PFSK-1 (cell line): ENCODE data around the gene CACHD1.

Experiments
- FOXP2 ChIP-seq: optimal IDR thresholded peaks from 2 replicates; pipeline ENCODE3; 2011; ENCODE audit warnings: borderline replicate concordance, control low read depth, inconsistent platforms; ENCODE audit not compliant: insufficient read depth; ENCODE audit errors: extremely low read length, extremely low read depth
- POLR2AphosphoS5 ChIP-seq: IDR thresholded peaks from 2 replicates; pipeline ENCODE4 v1.6.1; 2012; ENCODE audit warnings: low read depth, mild to moderate bottlenecking, control low read depth, low read length, moderate library complexity
- SIN3A ChIP-seq: IDR thresholded peaks from 2 replicates; pipeline ENCODE4 v1.6.1; 2012; ENCODE audit warnings: mild to moderate bottlenecking, low read length, moderate library complexity, borderline replicate concordance; ENCODE audit not compliant: insufficient read depth
- TAF1 ChIP-seq: IDR thresholded peaks from 2 replicates; pipeline ENCODE4 v1.6.1; 2012; ENCODE audit warnings: low read length, control low read depth, borderline replicate concordance; ENCODE audit not compliant: insufficient read depth
- TF ChIP-seq, protein P1 (sequence below), 2 experiments: IDR thresholded peaks; 2 replicates each; pipeline versions ENCODE4 v1.6.1 to v1.8.0; 2011 to 2012; ENCODE audit warnings: low read depth in 2 of 2, low read length in 2 of 2, control low read depth in 1 of 2, inconsistent platforms in 1 of 2, mild to moderate bottlenecking in 1 of 2, moderate library complexity in 1 of 2; ENCODE audit not compliant: insufficient read depth in 1 of 2

CACHD1 gene

DNA sequence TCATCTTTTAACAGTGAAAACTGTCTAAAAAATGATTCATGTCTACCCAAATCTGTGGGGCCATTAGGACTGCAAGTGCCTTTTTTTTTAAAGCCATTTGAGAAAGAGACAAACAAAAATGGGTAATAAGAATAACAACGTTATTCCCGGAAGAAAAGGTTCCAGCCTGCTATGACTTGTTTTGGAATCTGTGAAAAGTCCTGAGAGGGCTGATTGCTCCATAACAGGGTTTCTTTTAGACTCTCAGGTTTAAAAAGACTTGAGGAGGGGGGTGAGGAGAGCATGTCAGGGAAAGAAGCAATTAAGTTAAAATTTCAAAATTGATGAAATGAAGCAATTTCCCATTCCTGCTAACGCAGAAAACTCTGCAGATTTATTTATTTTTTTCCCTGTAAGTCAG lies 56.4 kb downstream of the CACHD1 start:
- no peak for TF ChIP-seq SIN3A
- TF ChIP-seq TAF1 = no peak
- TF ChIP-seq POLR2AphosphoS5 = no peak
- TF ChIP-seq FOXP2 = no peak

DNA sequence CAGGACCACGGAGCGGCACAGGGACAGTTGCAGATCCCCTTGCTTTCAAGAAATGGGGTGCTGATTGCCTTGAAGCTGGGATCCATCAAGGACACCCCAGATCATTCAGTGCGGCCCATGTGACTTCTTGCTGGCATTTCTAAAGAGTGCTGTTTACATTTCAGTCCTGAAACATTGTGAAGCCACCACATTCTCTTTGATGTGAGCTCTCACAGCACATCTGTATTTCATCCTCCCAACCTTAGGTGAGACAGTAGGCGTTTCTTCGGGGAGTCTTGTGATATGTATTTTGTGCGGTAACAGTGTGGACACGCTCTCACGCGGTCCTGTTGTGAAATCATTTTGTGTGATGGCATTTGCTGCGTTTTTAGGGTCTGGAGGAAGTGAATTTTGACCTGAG lies 57.2 kb downstream of the CACHD1 start:
- TF ChIP-seq TAF1 = no peak
- no peak for TF ChIP-seq POLR2AphosphoS5
- TF ChIP-seq SIN3A = no peak
- TF ChIP-seq FOXP2 = no peak
- TF ChIP-seq, protein P1, sequence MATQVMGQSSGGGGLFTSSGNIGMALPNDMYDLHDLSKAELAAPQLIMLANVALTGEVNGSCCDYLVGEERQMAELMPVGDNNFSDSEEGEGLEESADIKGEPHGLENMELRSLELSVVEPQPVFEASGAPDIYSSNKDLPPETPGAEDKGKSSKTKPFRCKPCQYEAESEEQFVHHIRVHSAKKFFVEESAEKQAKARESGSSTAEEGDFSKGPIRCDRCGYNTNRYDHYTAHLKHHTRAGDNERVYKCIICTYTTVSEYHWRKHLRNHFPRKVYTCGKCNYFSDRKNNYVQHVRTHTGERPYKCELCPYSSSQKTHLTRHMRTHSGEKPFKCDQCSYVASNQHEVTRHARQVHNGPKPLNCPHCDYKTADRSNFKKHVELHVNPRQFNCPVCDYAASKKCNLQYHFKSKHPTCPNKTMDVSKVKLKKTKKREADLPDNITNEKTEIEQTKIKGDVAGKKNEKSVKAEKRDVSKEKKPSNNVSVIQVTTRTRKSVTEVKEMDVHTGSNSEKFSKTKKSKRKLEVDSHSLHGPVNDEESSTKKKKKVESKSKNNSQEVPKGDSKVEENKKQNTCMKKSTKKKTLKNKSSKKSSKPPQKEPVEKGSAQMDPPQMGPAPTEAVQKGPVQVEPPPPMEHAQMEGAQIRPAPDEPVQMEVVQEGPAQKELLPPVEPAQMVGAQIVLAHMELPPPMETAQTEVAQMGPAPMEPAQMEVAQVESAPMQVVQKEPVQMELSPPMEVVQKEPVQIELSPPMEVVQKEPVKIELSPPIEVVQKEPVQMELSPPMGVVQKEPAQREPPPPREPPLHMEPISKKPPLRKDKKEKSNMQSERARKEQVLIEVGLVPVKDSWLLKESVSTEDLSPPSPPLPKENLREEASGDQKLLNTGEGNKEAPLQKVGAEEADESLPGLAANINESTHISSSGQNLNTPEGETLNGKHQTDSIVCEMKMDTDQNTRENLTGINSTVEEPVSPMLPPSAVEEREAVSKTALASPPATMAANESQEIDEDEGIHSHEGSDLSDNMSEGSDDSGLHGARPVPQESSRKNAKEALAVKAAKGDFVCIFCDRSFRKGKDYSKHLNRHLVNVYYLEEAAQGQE (IDR thresholded peaks at IDR 0.05; ENCODE audit: insufficient read depth in 1 of 2, low read depth in 2 of 2, low read length in 2 of 2) = no peak

DNA sequence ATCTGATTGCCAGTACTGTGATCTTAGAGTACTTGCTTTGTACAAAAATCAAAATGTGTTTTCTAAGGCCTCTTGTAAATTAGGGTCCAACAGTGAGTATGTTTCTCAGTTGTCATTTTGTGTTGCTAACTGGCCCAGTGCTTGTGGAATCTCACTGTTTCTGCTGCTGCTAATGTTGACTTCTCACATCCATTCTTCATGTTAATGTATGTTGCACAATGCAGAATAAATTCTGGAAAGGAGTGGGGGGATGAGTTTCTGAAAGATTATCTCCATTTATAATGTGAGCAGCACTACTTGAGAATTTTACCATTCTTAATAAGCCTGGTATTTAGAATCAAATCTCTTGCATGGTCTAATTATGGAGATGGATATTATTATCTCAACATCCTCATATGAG lies 57.9 kb downstream of the CACHD1 start:
- TF ChIP-seq TAF1 (no peak), POLR2AphosphoS5 (no peak), FOXP2 (no peak), SIN3A (no peak)
- TF ChIP-seq, protein P1 (IDR thresholded peaks at IDR 0.05; ENCODE audit: insufficient read depth in 1 of 2, low read depth in 2 of 2, low read length in 2 of 2) = no peak

DNA sequence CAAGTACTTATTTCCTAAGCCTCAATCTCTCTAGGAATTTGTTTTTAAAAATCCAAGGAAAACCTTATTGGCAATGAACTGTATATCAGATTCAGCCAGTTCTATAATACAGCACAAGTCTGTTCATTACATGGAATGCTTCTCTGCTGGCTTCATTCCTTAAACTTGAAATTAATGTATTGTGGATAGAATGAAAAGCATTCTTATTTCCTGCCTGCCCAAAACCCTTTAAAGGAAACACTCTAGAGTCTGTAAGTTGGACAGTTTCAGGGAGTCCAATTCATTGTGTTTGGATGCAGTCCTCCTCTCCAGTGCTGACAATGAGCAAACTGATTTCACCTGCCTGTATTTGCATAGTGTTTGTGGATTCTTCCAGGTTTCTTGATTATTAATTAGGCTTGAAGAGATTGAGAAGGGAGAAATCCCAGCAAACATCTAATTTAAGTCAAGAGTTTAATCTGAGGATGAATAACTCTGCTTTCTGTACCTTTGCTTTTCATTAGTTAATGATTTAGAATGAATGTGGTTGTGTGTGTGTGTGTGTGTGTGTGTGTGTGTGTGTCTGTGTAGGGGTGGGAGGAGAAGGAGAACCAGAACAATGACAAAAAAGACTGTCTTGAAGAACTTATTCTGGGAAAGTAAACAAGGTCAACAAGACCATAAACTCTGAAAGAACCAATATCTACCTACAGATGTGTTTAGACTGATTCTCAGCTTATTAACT lies 61.2 kb downstream of the CACHD1 start:
- TF ChIP-seq FOXP2 (no peak), SIN3A (no peak), POLR2AphosphoS5 (no peak), TAF1 (no peak)
- TF ChIP-seq, protein P1 (IDR thresholded peaks at IDR 0.05; ENCODE audit: insufficient read depth in 1 of 2, low read depth in 2 of 2, low read length in 2 of 2) = no peak

DNA sequence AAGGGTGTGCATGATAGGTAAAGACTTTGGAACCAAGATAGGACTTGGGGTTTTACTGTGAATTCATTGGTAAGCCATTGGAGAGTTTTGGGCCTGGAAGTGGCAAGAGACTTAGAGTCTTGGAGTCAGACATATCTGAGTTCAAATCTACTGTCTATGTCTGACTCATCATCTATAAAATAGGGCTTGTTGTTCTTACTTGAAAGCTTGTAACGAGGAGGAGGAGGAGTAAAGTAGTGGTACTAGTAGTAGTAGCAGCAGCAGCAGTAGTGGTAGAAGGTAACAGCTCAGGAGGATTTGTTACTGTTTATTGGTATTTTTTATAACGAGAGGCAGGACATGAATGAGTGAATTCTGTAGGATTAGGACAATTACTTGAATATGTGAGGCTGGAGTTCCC lies 62.7 kb downstream of the CACHD1 start:
- TF ChIP-seq SIN3A (no peak), FOXP2 (no peak), TAF1 (no peak), POLR2AphosphoS5 (no peak)
- TF ChIP-seq, protein P1 (IDR thresholded peaks at IDR 0.05; ENCODE audit: insufficient read depth in 1 of 2, low read depth in 2 of 2, low read length in 2 of 2) = no peak
